Hepatocyte (in vitro differentiated cells): ENCODE results near the gene MMP26. TPM values are rescaled to one million over a fixed set of nuclear protein-coding genes. Genes with fewer than 3 reads are reported as not detected.

ENCODE experiments used
- DNase-seq: peaks from one replicate; pipeline ENCODE4 v3.0.0-alpha.2; 2016; ENCODE audit warnings: low spot score
- H2AFZ ChIP-seq: fragments of 200-600 bp; sonication (generic); 2 replicates; pipeline ENCODE4 v1.6.0; 2016; ENCODE audit warnings: antibody characterized with exemption, mild to moderate bottlenecking
- H3K27ac ChIP-seq: fragments of 200-600 bp; sonication (generic); 2 replicates; pipeline ENCODE4 v1.5.1; 2016; ENCODE audit warnings: mild to moderate bottlenecking
- H3K27me3 ChIP-seq: fragments of 200-600 bp; sonication (generic); 2 replicates; pipeline ENCODE4 v1.6.1; 2016
- H3K36me3 ChIP-seq: fragments of 200-600 bp; sonication (generic); replicated peaks from 2 replicates; pipeline ENCODE4 v1.5.1; 2016; ENCODE audit warnings: low read depth; ENCODE audit not compliant: insufficient read depth
- H3K4me1 ChIP-seq: fragments of 200-600 bp; sonication (generic); 2 replicates; pipeline ENCODE4 v1.5.1; 2016; ENCODE audit warnings: mild to moderate bottlenecking, moderate library complexity; ENCODE audit not compliant: insufficient read depth
- H3K4me2 ChIP-seq: fragments of 200-600 bp; sonication (generic); 2 replicates; pipeline ENCODE4 v1.6.0; 2016
- H3K4me3 ChIP-seq: fragments of 200-600 bp; sonication (generic); 2 replicates; pipeline ENCODE4 v1.5.1; 2016; ENCODE audit warnings: mild to moderate bottlenecking
- H3K79me2 ChIP-seq: fragments of 200-600 bp; sonication (generic); 2 replicates; pipeline ENCODE4 v1.6.0; 2017; ENCODE audit warnings: mild to moderate bottlenecking
- H3K9me2 ChIP-seq: fragments of 200-600 bp; sonication (generic); replicated peaks from 2 replicates; pipeline ENCODE4 v1.6.0; 2017; ENCODE audit warnings: mild to moderate bottlenecking; ENCODE audit not compliant: insufficient read depth
- H3K9me3 ChIP-seq: fragments of 200-600 bp; sonication (generic); 2 replicates; pipeline ENCODE4 v1.5.1; 2016; ENCODE audit warnings: low read depth, mild to moderate bottlenecking
- H4K20me1 ChIP-seq: fragments of 200-600 bp; sonication (generic); 2 replicates; pipeline ENCODE4 v1.6.0; 2016; ENCODE audit warnings: mild to moderate bottlenecking; ENCODE audit not compliant: insufficient read depth, poor library complexity, severe bottlenecking
- CTCF ChIP-seq: fragments of 200-600 bp; sonication (generic); IDR thresholded peaks from 2 replicates; pipeline ENCODE4 v1.5.1; 2016; ENCODE audit warnings: antibody characterized with exemption, mild to moderate bottlenecking; ENCODE audit not compliant: poor library complexity
- EZH2 ChIP-seq: fragments of 200-600 bp; sonication (generic); IDR thresholded peaks from 2 replicates; pipeline ENCODE4 v1.6.1; 2016; ENCODE audit warnings: antibody characterized with exemption, mild to moderate bottlenecking, borderline replicate concordance
- EZH2phosphoT487 ChIP-seq: fragments of 200-600 bp; sonication (generic); IDR thresholded peaks from one replicate; pipeline ENCODE4 v1.6.1; 2018; ENCODE audit warnings: antibody characterized with exemption, mild to moderate bottlenecking, low read depth, moderate library complexity; ENCODE audit not compliant: unreplicated experiment, severe bottlenecking
- WGBS: methylation state at CpG from one replicate; pipeline ENCODE4 v1.1.6; 2016; ENCODE audit warnings: low lambda C conversion rate; ENCODE audit errors: missing lambda C conversion rate; 5-methylcytosine and 5-hydroxymethylcytosine counted together
- polyA plus RNA-seq: library from polyadenylated mRNA; unstranded; fragments of >200 nt; fragmentation: Nextera tagmentation; extraction: Ambion mirVana; gene quantifications from 2 replicates; pipeline ENCODE4 v1.2.1, GENCODE V29; 2016
- total RNA-seq: library from RNA; depleted of rRNA; stranded (reverse); fragments of >200 nt; gene quantifications from 2 replicates; pipeline ENCODE4 v1.2.3, GENCODE V29; 2014

The MMP26 gene
- total and polyA plus RNA-seq, 2 experiments from 2014 or later = not detected

- Histone ChIP-seq H3K4me3 (no peak overlapping the region), H3K27ac (no peak overlapping the region), H3K9me2 (no peaks in the 10 kb centered on the region), H3K4me1 (peaks cover 5% of the 10 kb centered on the region), H3K36me3 (no peaks in the 10 kb centered on the region), H3K27me3 (no peaks in the 10 kb centered on the region), H3K79me2 (no peaks in the 10 kb centered on the region), H3K9me3 (no peaks in the 10 kb centered on the region), H3K4me2 (no peak overlapping the region), H2AFZ (no peak overlapping the region), H4K20me1 (no peaks in the 10 kb centered on the region)
- WGBS = 86% methylated on average over 3 of the region's 3 CpGs
- DNase-seq = no peak
- TF ChIP-seq EZH2phosphoT487 = no peak
- TF ChIP-seq EZH2 = no peak
- no peak for TF ChIP-seq CTCF
Observed at GRCh38 chr11:4664183-4664582, 40.4 kb upstream of the MMP26 start.

- WGBS = 66% methylated on average over 3 of the region's 3 CpGs
- no peaks in the 10 kb centered on the region for H4K20me1 ChIP-seq
- TF ChIP-seq EZH2 (no peak), CTCF (no peak), EZH2phosphoT487 (no peak)
- no peak overlapping the region for H3K27ac ChIP-seq
- no peaks in the 10 kb centered on the region for H3K27me3 ChIP-seq
- H3K36me3 ChIP-seq = no peaks in the 10 kb centered on the region
- no peak overlapping the region for H2AFZ ChIP-seq
- no peak overlapping the region for H3K4me3 ChIP-seq
- H3K4me1 ChIP-seq = no peaks in the 10 kb centered on the region
- no peaks in the 10 kb centered on the region for H3K9me3 ChIP-seq
- H3K4me2 ChIP-seq = no peak overlapping the region
- DNase-seq = no peak
- H3K79me2 ChIP-seq = no peaks in the 10 kb centered on the region
- H3K9me2 ChIP-seq = no peaks in the 10 kb centered on the region
Observed at GRCh38 chr11:4664786-4665185, 39.8 kb upstream of the MMP26 start.

GRCh38 chr11:4665424-4665823, 39.2 kb upstream of the MMP26 start:
- Histone ChIP-seq H3K27ac (no peak overlapping the region), H3K9me3 (no peaks in the 10 kb centered on the region), H3K79me2 (no peaks in the 10 kb centered on the region), H3K4me2 (no peak overlapping the region), H2AFZ (no peak overlapping the region), H3K4me3 (no peak overlapping the region), H3K4me1 (no peaks in the 10 kb centered on the region), H3K9me2 (no peaks in the 10 kb centered on the region), H3K36me3 (no peaks in the 10 kb centered on the region), H4K20me1 (no peaks in the 10 kb centered on the region), H3K27me3 (no peaks in the 10 kb centered on the region)
- TF ChIP-seq CTCF (no peak), EZH2phosphoT487 (no peak), EZH2 (no peak)
- no peak for DNase-seq
- 77% methylated on average over 2 of the region's 2 CpGs for WGBS

GRCh38 chr11:4671741-4672140, 32.8 kb upstream of the MMP26 start:
- Histone ChIP-seq H4K20me1 (no peaks in the 10 kb centered on the region), H3K9me2 (no peaks in the 10 kb centered on the region), H3K4me1 (peaks cover 2% of the 10 kb centered on the region), H3K36me3 (no peaks in the 10 kb centered on the region), H3K27ac (no peak overlapping the region), H3K27me3 (no peaks in the 10 kb centered on the region), H2AFZ (no peak overlapping the region), H3K4me3 (no peak overlapping the region), H3K9me3 (no peaks in the 10 kb centered on the region), H3K79me2 (no peaks in the 10 kb centered on the region), H3K4me2 (no peak overlapping the region)
- no peak for TF ChIP-seq EZH2phosphoT487
- no peak for TF ChIP-seq EZH2
- no peak for TF ChIP-seq CTCF
- WGBS = 85% methylated on average over 2 of the region's 2 CpGs
- DNase-seq = no peak
